AG10803 (cell line): Measurements from ENCODE around the gene FTO.

Experiments used
- DNase-seq: peaks from one replicate; pipeline ENCODE4 v3.0.0; 2010; ENCODE audit warnings: low read depth
- H3K4me3 ChIP-seq: 2 replicates; pipeline ENCODE4 v1.5.1; 2011; ENCODE audit warnings: mild to moderate bottlenecking, low read length, control low read depth
- TF ChIP-seq, protein P1 (sequence below): conservative IDR thresholded peaks from 2 replicates; pipeline ENCODE4 v1.5.1; 2011; ENCODE audit warnings: mild to moderate bottlenecking, low read length, control low read depth, inconsistent platforms

FTO gene

DNA sequence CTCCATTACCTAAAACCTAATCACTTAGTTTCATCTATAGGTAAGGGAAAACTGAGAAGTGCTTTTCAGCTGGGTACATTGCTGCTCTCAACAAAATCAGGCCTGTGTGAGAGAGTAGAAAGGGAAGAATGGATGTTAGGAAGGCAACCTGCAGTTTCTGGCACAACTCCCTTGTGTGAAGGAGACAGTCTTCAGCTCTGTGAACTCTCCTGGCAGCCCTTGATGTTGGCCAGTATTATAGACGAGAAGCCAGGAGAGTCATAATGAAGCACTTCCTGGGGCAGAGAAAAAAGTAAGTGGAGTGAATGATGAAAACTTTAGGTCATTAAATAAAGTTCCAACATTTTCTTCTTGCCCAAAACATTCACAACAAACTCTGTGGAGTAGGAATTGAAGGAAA lies 322.5 kb downstream of the FTO start:
- H3K4me3 ChIP-seq = no peak overlapping the region
- peak; percentile 8 for DNase-seq
- TF ChIP-seq, protein P1, sequence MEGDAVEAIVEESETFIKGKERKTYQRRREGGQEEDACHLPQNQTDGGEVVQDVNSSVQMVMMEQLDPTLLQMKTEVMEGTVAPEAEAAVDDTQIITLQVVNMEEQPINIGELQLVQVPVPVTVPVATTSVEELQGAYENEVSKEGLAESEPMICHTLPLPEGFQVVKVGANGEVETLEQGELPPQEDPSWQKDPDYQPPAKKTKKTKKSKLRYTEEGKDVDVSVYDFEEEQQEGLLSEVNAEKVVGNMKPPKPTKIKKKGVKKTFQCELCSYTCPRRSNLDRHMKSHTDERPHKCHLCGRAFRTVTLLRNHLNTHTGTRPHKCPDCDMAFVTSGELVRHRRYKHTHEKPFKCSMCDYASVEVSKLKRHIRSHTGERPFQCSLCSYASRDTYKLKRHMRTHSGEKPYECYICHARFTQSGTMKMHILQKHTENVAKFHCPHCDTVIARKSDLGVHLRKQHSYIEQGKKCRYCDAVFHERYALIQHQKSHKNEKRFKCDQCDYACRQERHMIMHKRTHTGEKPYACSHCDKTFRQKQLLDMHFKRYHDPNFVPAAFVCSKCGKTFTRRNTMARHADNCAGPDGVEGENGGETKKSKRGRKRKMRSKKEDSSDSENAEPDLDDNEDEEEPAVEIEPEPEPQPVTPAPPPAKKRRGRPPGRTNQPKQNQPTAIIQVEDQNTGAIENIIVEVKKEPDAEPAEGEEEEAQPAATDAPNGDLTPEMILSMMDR = no peak

DNA sequence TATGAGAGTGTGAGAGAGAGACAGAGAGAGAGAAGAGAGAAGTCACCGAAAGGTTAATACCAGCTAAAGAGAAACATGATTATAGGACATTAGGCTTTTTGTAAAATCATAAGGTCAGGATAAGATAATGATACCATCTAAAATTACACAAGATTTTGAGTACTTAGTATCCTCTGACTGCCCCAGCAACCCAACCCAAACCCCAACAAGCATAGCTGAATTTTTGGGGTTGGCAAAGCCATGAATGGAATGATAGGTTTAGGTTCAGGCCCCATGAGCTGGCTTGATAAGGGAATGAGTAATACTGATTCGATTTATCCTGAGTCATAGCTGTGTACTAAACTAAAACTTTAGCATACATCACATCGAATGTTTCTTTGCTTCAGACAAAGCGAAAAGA lies 323.1 kb downstream of the FTO start:
- H3K4me3 ChIP-seq = no peak overlapping the region
- DNase-seq = peak; percentile 70
- TF ChIP-seq, protein P1 = no peak

GRCh38 chr16:54027558-54027957 lies 323.6 kb downstream of the FTO start:
- peak; percentile 6 for DNase-seq
- no peak overlapping the region for H3K4me3 ChIP-seq
- TF ChIP-seq, protein P1 = no peak

DNA sequence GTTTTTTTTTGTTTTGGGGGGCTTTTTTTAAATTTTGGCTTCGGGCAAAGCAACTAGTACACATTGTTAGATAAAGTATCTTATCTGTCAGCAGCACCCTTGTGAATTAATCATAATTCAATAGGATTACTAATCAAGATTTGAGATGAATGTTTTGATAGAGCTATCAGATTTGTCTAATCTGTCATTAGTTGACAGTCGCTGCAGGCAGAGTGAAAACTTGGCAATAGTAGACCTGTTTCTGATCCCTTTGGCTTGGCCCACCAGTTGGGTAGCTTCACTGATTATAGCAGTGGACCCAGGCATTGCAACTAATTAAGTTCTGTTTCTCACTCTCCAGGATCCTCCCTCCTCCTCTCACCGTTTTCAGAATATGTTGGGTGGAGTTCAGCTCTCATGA lies 324.0 kb downstream of the FTO start:
- H3K4me3 ChIP-seq = no peak overlapping the region
- DNase-seq = no peak
- TF ChIP-seq, protein P1 = no peak

- H3K4me3 ChIP-seq = no peak overlapping the region
- DNase-seq = no peak
- TF ChIP-seq, protein P1 = no peak
Observed at GRCh38 chr16:54030451-54030850, 326.5 kb downstream of the FTO start.

GRCh38 chr16:54031107-54031760 lies 327.3 kb downstream of the FTO start:
- TF ChIP-seq, protein P1 = no peak
- DNase-seq = peak; percentile 34
- no peak overlapping the region for H3K4me3 ChIP-seq

DNA sequence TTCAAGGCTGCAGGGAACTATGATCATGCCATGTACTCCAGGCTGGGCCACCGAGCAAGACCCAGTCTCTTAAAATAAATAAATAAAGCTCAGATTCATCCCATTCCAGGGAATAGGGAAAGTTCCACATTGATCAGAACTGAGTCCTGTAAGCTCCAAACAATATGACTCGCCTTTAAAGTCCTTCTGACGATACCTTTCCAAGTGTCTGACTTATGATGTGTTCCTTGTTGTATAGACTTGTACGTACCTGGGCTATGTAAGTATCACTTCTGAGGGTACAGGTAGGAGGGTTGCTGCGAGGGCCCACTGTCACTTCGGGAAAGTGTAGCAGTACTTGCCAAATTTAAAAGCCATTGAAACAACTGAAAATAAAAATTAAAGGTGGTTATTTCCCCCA lies 329.8 kb downstream of the FTO start:
- H3K4me3 ChIP-seq = no peak overlapping the region
- TF ChIP-seq, protein P1 = no peak
- no peak for DNase-seq
